Tibial nerve (tissue), 4 donors: ENCODE data around the gene AKAP6.

Experiments used
- CTCF ChIP-seq, 5 experiments: fragments of 200-600 bp in 3 of 5; fragments of 450-650 bp in 2 of 5; sonication (generic) in 3 of 5; IDR thresholded peaks; one replicate each; pipeline ENCODE4 v1.5.1; 2016 to 2019; ENCODE audit warnings: antibody characterized with exemption in 5 of 5, mild to moderate bottlenecking in 3 of 5, moderate library complexity in 2 of 5
- EP300 ChIP-seq, 2 donors: sonication (generic); formaldehyde crosslinking; IDR thresholded peaks; one replicate each; pipeline ENCODE4 v1.6.1; 2017; ENCODE audit warnings: antibody characterized with exemption in 2 of 2, mild to moderate bottlenecking in 1 of 2

GRCh38 chr14:32478050-32478449, 149.0 kb downstream of the AKAP6 start:
- no peak for TF ChIP-seq CTCF (IDR thresholded peaks at IDR 0.05)
- no peak for TF ChIP-seq EP300 (IDR thresholded peaks at IDR 0.05)
